Measurements from ENCODE around the gene STMND1. TPM values are rescaled to one million over a fixed set of nuclear protein-coding genes. Genes with fewer than 3 reads are reported as not detected.

The STMND1 gene
- total RNA-seq, 2 donors from 2014 or later: 0.26 TPM; not detected in 1

DNA sequence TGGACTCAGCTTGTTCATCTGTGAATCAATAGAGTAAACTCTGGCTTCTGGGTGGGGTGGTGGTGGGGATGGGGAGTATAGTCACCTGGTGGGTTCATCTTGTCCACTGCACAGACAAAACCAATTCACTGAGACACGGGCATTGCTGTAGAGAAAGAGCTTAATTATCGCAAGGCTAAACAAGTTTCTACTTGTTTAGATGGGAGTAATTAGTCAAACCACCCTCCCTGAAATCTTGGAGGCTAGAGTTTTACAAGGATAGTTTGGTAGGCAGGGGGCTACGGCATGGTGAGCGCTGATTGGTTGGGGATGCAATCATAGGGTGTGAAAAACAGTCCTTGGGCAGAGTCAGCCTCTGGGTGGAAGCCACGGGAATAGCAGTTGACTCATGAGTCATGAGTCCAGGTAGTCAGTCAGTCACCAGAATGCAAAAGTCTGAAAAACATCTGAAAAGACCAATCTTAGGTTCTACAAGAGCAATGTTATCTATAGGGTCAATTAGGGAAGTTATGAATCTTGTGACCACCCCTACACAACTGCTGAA is 77.8 kb downstream of the STMND1 start:
- no peaks in the 10 kb centered on the region for H3K4me1 ChIP-seq
- no peaks in the 10 kb centered on the region for H3K27me3 ChIP-seq
- H3K4me3 ChIP-seq: no peak overlapping the region
- no peak for ATAC-seq
- TF ChIP-seq POLR2A (IDR thresholded peaks at IDR 0.05): no peak
- TF ChIP-seq, protein P1, sequence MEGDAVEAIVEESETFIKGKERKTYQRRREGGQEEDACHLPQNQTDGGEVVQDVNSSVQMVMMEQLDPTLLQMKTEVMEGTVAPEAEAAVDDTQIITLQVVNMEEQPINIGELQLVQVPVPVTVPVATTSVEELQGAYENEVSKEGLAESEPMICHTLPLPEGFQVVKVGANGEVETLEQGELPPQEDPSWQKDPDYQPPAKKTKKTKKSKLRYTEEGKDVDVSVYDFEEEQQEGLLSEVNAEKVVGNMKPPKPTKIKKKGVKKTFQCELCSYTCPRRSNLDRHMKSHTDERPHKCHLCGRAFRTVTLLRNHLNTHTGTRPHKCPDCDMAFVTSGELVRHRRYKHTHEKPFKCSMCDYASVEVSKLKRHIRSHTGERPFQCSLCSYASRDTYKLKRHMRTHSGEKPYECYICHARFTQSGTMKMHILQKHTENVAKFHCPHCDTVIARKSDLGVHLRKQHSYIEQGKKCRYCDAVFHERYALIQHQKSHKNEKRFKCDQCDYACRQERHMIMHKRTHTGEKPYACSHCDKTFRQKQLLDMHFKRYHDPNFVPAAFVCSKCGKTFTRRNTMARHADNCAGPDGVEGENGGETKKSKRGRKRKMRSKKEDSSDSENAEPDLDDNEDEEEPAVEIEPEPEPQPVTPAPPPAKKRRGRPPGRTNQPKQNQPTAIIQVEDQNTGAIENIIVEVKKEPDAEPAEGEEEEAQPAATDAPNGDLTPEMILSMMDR (IDR thresholded peaks at IDR 0.05): no peak
- no peaks in the 10 kb centered on the region for H3K9me3 ChIP-seq
- no peak overlapping the region for H3K27ac ChIP-seq
- no peak for DNase-seq
- 87 to 90% methylated on average over 5 of the region's 5 CpGs for WGBS, 2 donors
- intact Hi-C loops (cut with DNase I): no loop called here
- no peaks in the 10 kb centered on the region for H3K36me3 ChIP-seq (replicated peaks in 1 of 2; ENCODE audit: insufficient read depth in 1 of 2, low read depth in 2 of 2)

Other genes with a start within 250 kb of the STMND1 start
- 1 to 10 TPM in 1 of 2 donors, not detected in 1; 2.3 TPM for gene RBM24, start 179.3 kb downstream of the STMND1 start, total RNA-seq